Fibroblast of the aortic adventitia (primary cell): ENCODE results near the gene RADIL. TPM values are rescaled to one million over a fixed set of nuclear protein-coding genes. Genes with fewer than 3 reads are reported as not detected.

ENCODE experiments used
- DNase-seq: peaks from one replicate; pipeline ENCODE4 v3.0.0-alpha.2; 2010; ENCODE audit warnings: low read depth
- H3K4me3 ChIP-seq: 2 replicates; pipeline ENCODE4 v1.5.1; 2011; ENCODE audit warnings: low read depth, mild to moderate bottlenecking, control low read depth, low read length, moderate library complexity
- total RNA-seq: library from RNA; depleted of rRNA; stranded (reverse); fragments of >200 nt; gene quantifications from 2 replicates; pipeline ENCODE4 v1.2.3, GENCODE V29; 2012; ENCODE audit warnings: low replicate concordance
- TF ChIP-seq, protein P1 (sequence below): IDR thresholded peaks from 2 replicates; pipeline ENCODE4 v1.5.1; 2011; ENCODE audit warnings: mild to moderate bottlenecking, low read length, control low read depth, inconsistent platforms; ENCODE audit not compliant: insufficient read depth

RADIL gene
- total RNA-seq, 1 donor, result 1.4 TPM

DNA sequence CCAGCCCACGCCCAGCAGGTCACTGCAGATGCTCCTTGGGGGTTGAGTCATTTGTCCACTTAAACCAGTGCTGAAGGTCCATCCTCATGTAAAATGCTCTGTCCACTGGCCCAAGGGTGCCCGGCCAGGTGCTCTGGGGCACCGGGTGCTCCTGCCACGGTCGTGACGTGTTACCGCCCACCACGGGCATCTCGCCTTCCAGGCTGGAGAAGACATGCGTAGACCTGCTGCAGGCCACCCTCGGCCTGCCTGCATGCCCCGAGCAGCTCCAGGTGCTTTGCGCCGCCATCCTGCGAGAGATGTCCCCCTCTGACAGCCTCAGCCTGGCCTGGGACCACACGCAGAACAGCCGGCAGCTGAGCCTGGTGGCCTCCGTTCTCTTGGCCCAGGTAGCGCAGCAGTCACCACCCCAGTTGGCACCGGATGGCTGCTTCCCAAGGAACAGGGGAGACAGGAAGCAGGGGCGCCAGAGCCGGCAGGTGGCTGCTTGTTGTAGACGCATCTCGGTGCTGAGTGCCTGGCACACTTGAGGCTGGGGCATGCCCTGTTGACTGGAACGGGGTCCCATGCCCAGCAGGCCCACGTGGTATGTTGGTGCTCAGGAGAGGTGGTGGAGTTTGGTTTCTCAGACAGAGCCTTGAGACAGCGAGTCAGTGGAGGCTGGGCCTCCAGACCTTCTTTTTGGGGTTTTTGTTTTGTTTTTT, 102.0 kb downstream of the RADIL start:
- no peak for DNase-seq
- TF ChIP-seq, protein P1, sequence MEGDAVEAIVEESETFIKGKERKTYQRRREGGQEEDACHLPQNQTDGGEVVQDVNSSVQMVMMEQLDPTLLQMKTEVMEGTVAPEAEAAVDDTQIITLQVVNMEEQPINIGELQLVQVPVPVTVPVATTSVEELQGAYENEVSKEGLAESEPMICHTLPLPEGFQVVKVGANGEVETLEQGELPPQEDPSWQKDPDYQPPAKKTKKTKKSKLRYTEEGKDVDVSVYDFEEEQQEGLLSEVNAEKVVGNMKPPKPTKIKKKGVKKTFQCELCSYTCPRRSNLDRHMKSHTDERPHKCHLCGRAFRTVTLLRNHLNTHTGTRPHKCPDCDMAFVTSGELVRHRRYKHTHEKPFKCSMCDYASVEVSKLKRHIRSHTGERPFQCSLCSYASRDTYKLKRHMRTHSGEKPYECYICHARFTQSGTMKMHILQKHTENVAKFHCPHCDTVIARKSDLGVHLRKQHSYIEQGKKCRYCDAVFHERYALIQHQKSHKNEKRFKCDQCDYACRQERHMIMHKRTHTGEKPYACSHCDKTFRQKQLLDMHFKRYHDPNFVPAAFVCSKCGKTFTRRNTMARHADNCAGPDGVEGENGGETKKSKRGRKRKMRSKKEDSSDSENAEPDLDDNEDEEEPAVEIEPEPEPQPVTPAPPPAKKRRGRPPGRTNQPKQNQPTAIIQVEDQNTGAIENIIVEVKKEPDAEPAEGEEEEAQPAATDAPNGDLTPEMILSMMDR, result no peak
- H3K4me3 ChIP-seq, result no peak overlapping the region

DNA sequence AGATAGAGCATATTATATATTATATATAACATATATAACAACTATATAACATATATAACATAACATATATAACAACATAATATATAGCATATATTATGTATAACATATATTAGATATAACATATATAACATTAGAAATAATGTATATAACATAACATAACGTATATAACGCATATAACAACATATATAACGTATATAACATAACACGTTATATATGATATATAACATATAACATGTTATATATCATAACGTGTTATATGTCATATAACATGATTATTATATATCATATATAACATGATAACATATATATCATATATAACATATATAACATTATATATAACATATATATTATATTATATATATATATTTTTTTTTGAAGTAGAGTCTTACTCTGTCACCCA, 104.4 kb downstream of the RADIL start:
- no peak for DNase-seq
- TF ChIP-seq, protein P1, result no peak
- H3K4me3 ChIP-seq, result no peak overlapping the region

DNA sequence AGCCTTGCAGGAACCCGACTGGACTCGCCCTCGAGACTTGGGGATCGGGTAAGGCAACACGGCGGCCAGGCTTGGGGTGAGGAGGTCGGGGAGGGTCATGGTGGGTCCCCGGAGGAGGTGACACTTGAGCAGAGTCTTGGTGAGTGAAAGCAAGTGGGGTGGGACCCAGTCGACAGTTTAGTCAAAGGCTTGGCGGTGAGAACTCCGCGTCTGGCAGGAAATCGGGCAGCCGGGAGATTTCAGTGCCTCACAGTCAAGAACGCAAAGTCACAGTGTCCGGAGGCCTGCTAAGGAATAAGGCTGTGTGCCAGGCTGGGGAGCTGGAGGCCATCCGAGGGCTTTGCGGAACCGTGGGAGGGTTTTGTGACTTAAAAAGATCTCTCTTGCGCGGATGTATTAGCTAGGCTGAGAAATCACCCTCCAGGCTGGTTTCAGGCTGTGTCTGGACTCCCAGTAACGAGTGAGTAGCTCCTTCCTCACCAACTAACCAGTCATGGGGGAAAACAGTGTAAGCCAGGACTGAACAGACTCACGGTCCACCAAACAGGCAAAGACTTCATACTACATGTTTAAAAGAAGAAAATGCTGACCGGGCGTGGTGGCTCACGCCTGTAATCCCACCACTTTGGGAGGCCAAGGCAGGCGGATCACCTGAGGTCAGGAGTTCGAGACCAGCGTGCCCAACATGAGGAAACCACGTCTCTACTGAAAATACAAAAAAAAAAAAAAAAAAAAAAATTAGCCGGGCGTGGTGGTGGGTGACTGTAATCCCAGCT, 107.5 kb downstream of the RADIL start:
- peak; percentile 62 for DNase-seq
- peak overlapping the region; percentile 95 for H3K4me3 ChIP-seq
- TF ChIP-seq, protein P1, result no peak

DNA sequence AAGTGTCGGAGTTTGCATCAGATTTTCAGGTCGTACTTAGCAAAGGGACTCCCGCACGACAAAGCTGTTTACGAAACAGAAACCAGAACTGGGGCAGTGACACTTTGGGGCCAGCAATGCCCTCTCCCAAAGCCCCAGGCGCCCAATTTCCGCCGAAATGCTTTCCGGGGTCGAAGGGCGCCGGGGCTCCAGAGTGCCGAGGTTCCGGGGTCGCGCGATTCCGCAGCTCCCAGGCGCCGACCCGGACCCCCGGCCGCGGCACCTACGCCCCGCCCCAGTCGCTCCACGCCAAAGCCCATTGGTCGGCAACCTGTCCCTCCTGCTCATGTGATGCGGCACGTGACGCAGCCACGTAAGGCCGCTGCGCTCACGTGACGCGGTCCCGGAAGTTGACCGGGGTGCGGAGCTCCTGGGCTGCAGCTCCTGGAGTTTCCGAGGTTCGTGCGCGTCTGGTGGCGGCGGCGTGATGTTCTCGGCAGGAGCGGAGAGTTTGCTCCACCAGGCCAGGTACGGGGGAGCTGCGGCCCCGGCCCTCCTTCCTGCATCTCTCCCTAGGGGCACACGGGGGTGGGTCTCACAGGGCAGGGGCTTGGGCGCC, 108.2 kb downstream of the RADIL start, which contains the start of gene AP5Z1:
TSS of gene AP5Z1 (plus strand) at position 374 of the 598 bp plus-strand sequence. CDS start at position 467, 93 bp downstream.
- TF ChIP-seq, protein P1, result no peak
- peak; percentile 95 for DNase-seq
- H3K4me3 ChIP-seq, result peak within 1 kb of the TSS; percentile 95

DNA sequence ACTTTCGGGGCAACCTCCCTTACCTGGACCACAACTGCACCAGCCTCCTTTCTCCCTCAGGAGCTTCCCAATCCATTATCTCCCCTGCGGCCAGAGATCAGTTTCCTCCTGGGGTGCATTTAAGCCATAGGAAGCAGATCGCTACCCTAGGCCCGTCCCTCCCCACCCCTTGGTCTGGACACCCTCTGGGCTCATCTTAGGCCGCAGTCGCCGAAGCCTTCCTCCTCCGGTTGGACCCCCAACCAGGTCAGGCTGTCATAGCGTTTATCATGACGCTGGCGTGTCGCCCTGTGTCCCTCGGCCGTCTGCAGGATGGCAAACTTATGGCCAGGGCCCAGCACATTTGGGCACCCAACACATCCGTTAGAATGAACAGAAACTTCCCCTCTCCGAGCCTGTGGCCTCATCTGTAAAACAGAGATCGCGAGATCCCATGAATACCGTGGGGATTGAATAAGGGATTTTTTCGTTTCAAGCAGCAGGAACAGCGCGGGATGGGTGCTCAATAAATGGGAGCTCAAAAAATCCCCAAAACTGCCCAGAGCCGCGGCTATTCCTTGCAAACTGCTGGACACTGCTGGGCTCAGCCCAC, 108.8 kb downstream of the RADIL start:
- DNase-seq, result peak; percentile 79
- TF ChIP-seq, protein P1, result no peak
- H3K4me3 ChIP-seq, result peak overlapping the region; percentile 95

DNA sequence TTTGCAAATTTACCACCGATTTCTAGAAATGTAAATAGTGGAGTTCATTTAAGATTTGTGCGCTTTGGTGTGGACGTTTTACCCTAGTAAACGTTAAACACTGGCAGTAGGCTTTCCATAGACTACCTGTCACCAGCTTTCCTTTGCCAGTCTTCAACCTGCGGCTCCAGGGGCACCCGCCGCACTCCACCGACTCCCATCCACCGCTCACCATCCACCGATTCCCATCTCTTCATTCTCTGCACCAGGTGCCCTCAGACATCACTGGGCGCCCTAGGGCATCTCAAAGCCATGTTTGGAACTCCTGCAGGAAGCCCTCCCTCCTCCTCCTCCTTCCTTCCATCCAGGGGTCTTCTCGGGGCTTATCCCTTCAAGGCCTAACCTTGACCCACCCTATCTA, 109.5 kb downstream of the RADIL start:
- DNase-seq, result no peak
- TF ChIP-seq, protein P1, result no peak
- H3K4me3 ChIP-seq, result no peak overlapping the region
